ENCODE results near the gene CCDC102A. TPM values are rescaled to one million over a fixed set of nuclear protein-coding genes. Genes with fewer than 3 reads are reported as not detected.

CCDC102A gene
- total and polyA plus RNA-seq, 2 of the 13 experiments (the other 11 are each of a cell fraction or from before 2014, with no cell fraction given): 2.1 to 2.8 TPM

GRCh38 chr16:57479976-57480753 is 56.2 kb downstream of the CCDC102A start (continued):
- no peak for TF ChIP-seq SOX6 (IDR thresholded peaks at IDR 0.05)
- TF ChIP-seq SOX6 (CRISPR knock-in tag; IDR thresholded peaks at IDR 0.05): peak; percentile 81
- TF ChIP-seq ERF (CRISPR knock-in tag; IDR thresholded peaks at IDR 0.05): peak; percentile 43; the same call in 1 of the 2 replicates
- no peak for TF ChIP-seq ZBTB40 (IDR thresholded peaks at IDR 0.05)
- peak; percentile 65; the same call in 1 of the 2 replicates for TF ChIP-seq ZBTB40 (CRISPR knock-in tag; IDR thresholded peaks at IDR 0.05)
- TF ChIP-seq PHF20 (CRISPR knock-in tag; IDR thresholded peaks at IDR 0.05): peak; percentile 73
- TF ChIP-seq BORCS8-MEF2B (CRISPR knock-in tag; IDR thresholded peaks at IDR 0.05): no peak
- TF ChIP-seq ZNF317 (CRISPR knock-in tag; IDR thresholded peaks at IDR 0.05): peak; percentile 70
- TF ChIP-seq, protein P1, sequence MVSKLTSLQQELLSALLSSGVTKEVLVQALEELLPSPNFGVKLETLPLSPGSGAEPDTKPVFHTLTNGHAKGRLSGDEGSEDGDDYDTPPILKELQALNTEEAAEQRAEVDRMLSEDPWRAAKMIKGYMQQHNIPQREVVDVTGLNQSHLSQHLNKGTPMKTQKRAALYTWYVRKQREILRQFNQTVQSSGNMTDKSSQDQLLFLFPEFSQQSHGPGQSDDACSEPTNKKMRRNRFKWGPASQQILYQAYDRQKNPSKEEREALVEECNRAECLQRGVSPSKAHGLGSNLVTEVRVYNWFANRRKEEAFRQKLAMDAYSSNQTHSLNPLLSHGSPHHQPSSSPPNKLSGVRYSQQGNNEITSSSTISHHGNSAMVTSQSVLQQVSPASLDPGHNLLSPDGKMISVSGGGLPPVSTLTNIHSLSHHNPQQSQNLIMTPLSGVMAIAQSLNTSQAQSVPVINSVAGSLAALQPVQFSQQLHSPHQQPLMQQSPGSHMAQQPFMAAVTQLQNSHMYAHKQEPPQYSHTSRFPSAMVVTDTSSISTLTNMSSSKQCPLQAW (CRISPR knock-in tag; IDR thresholded peaks at IDR 0.05): peak; percentile 78; the same call in 1 of the 2 replicates
- 0 out of 2 replicates have a peak, but pooled peaks have one; percentile 57 for TF ChIP-seq ZSCAN5A (CRISPR knock-in tag; IDR thresholded peaks at IDR 0.05; ENCODE audit: borderline replicate concordance)
- TF ChIP-seq ETV5 (CRISPR knock-in tag; IDR thresholded peaks at IDR 0.05; ENCODE audit: borderline replicate concordance): peak; percentile 87; the same call in 1 of the 2 replicates
- peak; percentile 63 for TF ChIP-seq RARA (CRISPR knock-in tag; IDR thresholded peaks at IDR 0.05)
- TF ChIP-seq FOXP1 (IDR thresholded peaks at IDR 0.05): no peak
- peak; percentile 43; the same call in 1 of the 2 replicates for TF ChIP-seq FOXP1 (CRISPR knock-in tag; IDR thresholded peaks at IDR 0.05)
- no peak for TF ChIP-seq ATF4 (CRISPR knock-in tag; IDR thresholded peaks at IDR 0.05)
- TF ChIP-seq ZNF274 (CRISPR knock-in tag; IDR thresholded peaks at IDR 0.05): 0 out of 2 replicates have a peak, but pooled peaks have one; percentile 15
- TF ChIP-seq YEATS4 (CRISPR knock-in tag; IDR thresholded peaks at IDR 0.05; ENCODE audit: borderline replicate concordance): peak; percentile 51; the same call in 1 of the 2 replicates

All from HepG2 (cell line).